ENCODE measurements around the gene SCAMP1.
"Not testable (repeated sequence)": the region's sequence is repeated elsewhere in the genome, so short reads cannot be mapped to it uniquely, and the experiment has no call there.

SCAMP1 gene

DNA sequence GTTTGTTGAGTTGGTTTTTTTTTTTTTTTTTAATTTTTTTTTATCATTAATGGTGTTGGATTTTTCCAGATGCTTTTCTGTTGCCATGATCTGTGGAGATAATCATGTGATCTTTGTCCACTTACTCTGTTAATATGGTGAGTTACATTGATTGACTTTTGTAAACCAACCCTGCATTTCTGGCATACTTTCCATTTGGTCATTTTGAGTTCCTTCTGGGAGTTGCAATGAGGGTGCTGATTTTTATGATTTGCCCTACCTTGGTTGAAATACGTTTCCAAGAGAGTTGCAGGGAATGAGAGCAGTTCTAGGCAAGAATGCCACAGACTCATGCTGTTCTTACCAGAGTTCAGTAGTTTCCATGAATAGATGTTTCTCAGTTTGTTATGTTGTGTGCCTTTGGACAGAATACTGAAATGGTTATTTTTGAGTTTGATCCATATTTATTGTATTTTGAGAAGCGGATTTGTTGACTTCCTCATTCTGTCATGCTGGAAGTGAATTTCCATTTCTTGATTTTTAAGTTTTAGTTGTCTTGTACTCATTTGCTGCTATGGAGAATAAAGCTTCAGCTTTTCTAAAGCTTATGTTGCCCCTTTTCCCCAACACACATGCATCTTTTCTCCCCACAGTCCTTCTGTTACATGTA lies 69.0 kb downstream of the SCAMP1 start:
- no peak overlapping the region for H3K27ac ChIP-seq (ENCODE audit: low read depth, low read length)
- H3K4me1 ChIP-seq (ENCODE audit: control insufficient read depth, insufficient read depth, low read length) = peaks cover 8% of the 10 kb centered on the region; the same call in 1 of the 2 replicates
- no peak overlapping the region for H3K4me3 ChIP-seq (ENCODE audit: low read depth, low read length)
- H3K9ac ChIP-seq (ENCODE audit: low read length) = no peak overlapping the region
- no peaks in the 10 kb centered on the region; the same call in 1 of the 2 replicates for H3K36me3 ChIP-seq (ENCODE audit: control insufficient read depth, insufficient read depth, low read length)
- no peaks in the 10 kb centered on the region for H3K27me3 ChIP-seq (ENCODE audit: control insufficient read depth, insufficient read depth, low read length)
- H3K9me3 ChIP-seq (ENCODE audit: control insufficient read depth, insufficient read depth, low read depth, low read length) = no peaks in the 10 kb centered on the region

DNA sequence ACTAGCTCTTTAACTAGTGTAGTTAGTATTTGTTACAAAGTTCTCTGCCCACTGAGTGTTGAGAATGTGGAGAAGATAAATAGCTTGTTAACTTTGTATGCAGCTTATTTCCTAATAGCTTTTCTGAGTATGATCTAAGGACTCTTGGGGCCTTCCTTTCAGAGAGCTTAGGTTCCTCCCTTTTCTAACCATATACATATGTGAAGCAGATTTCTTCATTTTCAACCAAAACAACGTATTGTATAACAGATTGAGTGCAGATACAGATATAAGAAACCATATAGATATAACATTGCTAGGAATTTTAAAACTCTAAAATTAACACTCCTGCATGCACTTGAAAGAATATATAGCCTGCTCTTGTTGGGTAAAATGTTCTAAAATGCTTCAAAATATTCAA lies 70.4 kb downstream of the SCAMP1 start:
- no peaks in the 10 kb centered on the region; the same call in 1 of the 2 replicates for H3K36me3 ChIP-seq (ENCODE audit: control insufficient read depth, insufficient read depth, low read length)
- no peaks in the 10 kb centered on the region for H3K9me3 ChIP-seq (ENCODE audit: control insufficient read depth, insufficient read depth, low read depth, low read length)
- no peak overlapping the region for H3K4me3 ChIP-seq (ENCODE audit: low read depth, low read length)
- H3K4me1 ChIP-seq (ENCODE audit: control insufficient read depth, insufficient read depth, low read length) = peaks cover 8% of the 10 kb centered on the region; the same call in 1 of the 2 replicates
- H3K27me3 ChIP-seq (ENCODE audit: control insufficient read depth, insufficient read depth, low read length) = no peaks in the 10 kb centered on the region
- H3K27ac ChIP-seq (ENCODE audit: low read depth, low read length) = no peak overlapping the region
- no peak overlapping the region for H3K9ac ChIP-seq (ENCODE audit: low read length)

DNA sequence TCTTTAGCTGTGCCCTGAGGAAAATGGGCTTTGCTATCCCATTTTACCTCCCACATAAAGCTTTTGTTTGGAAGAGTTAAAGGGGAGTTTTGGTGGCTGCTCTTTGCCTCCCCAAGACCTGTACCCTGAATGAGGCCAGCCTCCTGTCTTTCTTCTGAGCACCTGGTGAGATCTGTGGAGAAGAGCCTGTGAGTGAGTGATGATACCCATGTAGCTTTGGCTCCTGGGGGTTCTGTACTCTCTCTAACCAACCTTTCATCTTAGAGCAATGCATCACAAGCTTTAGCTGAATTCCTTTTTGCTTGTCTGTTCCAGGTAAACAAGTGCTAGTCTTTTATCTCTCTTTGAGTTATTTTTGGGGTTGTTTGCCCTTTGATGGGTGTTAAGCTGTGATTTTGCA lies 73.6 kb downstream of the SCAMP1 start:
- Histone ChIP-seq H3K27me3 (ENCODE audit: control insufficient read depth, insufficient read depth, low read length) (no peaks in the 10 kb centered on the region), H3K36me3 (ENCODE audit: control insufficient read depth, insufficient read depth, low read length) (no peaks in the 10 kb centered on the region; the same call in 1 of the 2 replicates), H3K27ac (ENCODE audit: low read depth, low read length) (no peak overlapping the region), H3K9me3 (ENCODE audit: control insufficient read depth, insufficient read depth, low read depth, low read length) (no peaks in the 10 kb centered on the region), H3K9ac (ENCODE audit: low read length) (no peak overlapping the region), H3K4me3 (ENCODE audit: low read depth, low read length) (no peak overlapping the region), H3K4me1 (ENCODE audit: control insufficient read depth, insufficient read depth, low read length) (peaks cover 8% of the 10 kb centered on the region; the same call in 1 of the 2 replicates)

DNA sequence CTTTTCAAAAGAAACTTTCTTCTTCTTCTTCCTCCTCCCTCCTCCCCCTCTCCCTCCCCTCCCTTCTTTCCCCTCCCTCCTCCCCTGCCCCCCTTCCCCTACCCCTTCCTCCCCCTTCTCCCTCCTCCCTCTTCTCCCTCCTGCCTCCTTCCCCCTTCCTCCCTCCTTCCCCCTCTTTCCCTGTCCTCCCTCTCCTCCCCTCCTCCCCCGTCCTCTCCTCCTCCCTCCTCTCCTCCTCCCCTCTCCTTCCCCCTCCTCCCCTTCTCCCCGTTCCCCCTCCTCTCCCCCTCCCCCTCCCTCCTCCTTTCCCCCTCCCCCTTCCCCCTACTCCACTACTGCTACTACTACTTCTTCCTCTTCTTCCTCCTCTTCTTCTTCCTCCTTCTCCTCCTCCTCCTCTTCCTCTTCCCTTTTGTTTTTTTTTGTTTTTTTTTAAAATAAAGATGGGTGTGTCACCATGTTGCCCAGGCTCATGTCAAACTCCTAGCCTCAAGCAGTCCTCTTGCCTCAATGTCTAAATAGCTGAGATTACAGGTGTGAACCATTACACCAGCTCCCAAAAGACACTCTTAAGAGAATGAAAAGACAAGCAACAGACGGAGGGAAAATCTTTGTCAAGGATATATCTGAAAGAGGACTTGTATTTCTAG lies 87.5 kb downstream of the SCAMP1 start:
- Histone ChIP-seq H3K27me3 (ENCODE audit: control insufficient read depth, insufficient read depth, low read length) (no peaks in the 10 kb centered on the region), H3K4me3 (ENCODE audit: low read depth, low read length) (no peak overlapping the region), H3K9ac (ENCODE audit: low read length) (no peak overlapping the region), H3K36me3 (ENCODE audit: control insufficient read depth, insufficient read depth, low read length) (peaks cover 12% of the 10 kb centered on the region; the same call in 1 of the 2 replicates), H3K4me1 (ENCODE audit: control insufficient read depth, insufficient read depth, low read length) (no peaks in the 10 kb centered on the region), H3K27ac (ENCODE audit: low read depth, low read length) (no peak overlapping the region), H3K9me3 (ENCODE audit: control insufficient read depth, insufficient read depth, low read depth, low read length) (no peaks in the 10 kb centered on the region)

DNA sequence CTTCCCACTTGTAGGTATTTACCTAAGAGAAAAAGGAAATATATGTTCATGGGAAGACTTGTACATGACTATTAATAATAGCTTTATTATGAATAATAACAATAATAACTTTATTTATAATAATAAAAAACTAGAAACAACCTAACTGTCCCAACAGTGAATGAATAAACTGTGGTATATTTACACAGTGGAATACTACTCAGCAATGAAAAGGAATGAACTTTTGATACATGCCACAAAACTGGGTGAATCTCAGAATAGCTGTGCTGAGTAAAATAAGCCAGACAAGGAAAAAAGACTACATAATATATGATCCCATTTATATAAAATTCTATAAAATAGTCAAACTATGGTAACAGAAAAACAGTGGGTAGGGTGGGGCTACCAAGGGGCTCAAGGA lies 88.7 kb downstream of the SCAMP1 start:
- H3K9ac ChIP-seq (ENCODE audit: low read length) = no peak overlapping the region
- no peaks in the 10 kb centered on the region for H3K9me3 ChIP-seq (ENCODE audit: control insufficient read depth, insufficient read depth, low read depth, low read length)
- peaks cover 12% of the 10 kb centered on the region; the same call in 1 of the 2 replicates for H3K36me3 ChIP-seq (ENCODE audit: control insufficient read depth, insufficient read depth, low read length)

DNA sequence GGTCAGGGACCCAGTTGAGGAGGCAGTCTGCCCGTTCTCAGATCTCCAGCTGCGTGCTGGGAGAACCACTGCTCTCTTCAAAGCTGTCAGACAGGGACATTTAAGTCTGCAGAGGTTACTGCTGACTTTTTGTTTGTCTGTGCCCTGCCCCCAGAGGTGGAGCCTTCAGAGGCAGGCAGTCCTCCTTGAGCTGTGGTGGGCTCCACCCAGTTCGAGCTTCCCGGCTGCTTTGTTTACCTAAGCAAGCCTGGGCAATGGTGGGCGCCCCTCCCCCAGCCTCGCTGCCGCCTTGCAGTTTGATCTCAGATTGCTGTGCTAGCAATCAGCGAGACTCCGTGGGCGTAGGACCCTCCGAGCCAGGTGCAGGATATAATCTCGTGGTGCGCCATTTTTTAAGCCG lies 97.1 kb downstream of the SCAMP1 start:
- peak overlapping the region; percentile 46; the same call in 1 of the 2 replicates for H3K4me3 ChIP-seq (ENCODE audit: low read depth, low read length)
- not testable (repeated sequence) for H3K4me1 ChIP-seq (ENCODE audit: control insufficient read depth, insufficient read depth, low read length); H3K9me3 ChIP-seq (ENCODE audit: control insufficient read depth, insufficient read depth, low read depth, low read length); H3K27ac ChIP-seq (ENCODE audit: low read depth, low read length); H3K36me3 ChIP-seq (ENCODE audit: control insufficient read depth, insufficient read depth, low read length); H3K27me3 ChIP-seq (ENCODE audit: control insufficient read depth, insufficient read depth, low read length)
- peak overlapping the region; percentile 49 for H3K9ac ChIP-seq (ENCODE audit: low read length)

More for the DNA sequence above, 88.7 kb downstream of the SCAMP1 start:
- H3K27me3 ChIP-seq (ENCODE audit: control insufficient read depth, insufficient read depth, low read length) = no peaks in the 10 kb centered on the region
- H3K4me1 ChIP-seq (ENCODE audit: control insufficient read depth, insufficient read depth, low read length) = no peaks in the 10 kb centered on the region
- no peak overlapping the region for H3K27ac ChIP-seq (ENCODE audit: low read depth, low read length)
- no peak overlapping the region for H3K4me3 ChIP-seq (ENCODE audit: low read depth, low read length)

DNA sequence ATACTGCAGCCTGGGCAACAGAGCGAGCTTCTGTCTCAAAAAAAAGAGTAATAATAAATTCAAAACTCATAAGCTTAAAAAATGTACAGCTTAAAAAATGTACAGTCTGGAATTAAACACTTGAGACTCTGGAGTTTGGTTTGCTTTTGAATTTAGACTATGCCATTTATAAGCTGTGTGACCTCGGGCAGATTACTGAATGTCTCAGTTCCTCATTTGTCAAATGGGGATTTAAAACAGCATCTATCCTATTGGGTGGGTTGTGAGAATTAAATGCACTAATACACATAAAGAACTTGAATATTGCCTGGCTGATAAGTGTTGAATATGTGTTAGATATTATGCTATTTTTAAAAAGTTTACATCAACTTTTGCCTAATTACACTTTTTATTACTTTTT lies 98.4 kb downstream of the SCAMP1 start:
- Histone ChIP-seq H3K27ac (ENCODE audit: low read depth, low read length) (no peak overlapping the region), H3K4me3 (ENCODE audit: low read depth, low read length) (no peak overlapping the region), H3K9me3 (ENCODE audit: control insufficient read depth, insufficient read depth, low read depth, low read length) (no peaks in the 10 kb centered on the region), H3K4me1 (ENCODE audit: control insufficient read depth, insufficient read depth, low read length) (peaks cover 3% of the 10 kb centered on the region; the same call in 1 of the 2 replicates), H3K9ac (ENCODE audit: low read length) (no peak overlapping the region), H3K36me3 (ENCODE audit: control insufficient read depth, insufficient read depth, low read length) (no peaks in the 10 kb centered on the region), H3K27me3 (ENCODE audit: control insufficient read depth, insufficient read depth, low read length) (no peaks in the 10 kb centered on the region)

DNA sequence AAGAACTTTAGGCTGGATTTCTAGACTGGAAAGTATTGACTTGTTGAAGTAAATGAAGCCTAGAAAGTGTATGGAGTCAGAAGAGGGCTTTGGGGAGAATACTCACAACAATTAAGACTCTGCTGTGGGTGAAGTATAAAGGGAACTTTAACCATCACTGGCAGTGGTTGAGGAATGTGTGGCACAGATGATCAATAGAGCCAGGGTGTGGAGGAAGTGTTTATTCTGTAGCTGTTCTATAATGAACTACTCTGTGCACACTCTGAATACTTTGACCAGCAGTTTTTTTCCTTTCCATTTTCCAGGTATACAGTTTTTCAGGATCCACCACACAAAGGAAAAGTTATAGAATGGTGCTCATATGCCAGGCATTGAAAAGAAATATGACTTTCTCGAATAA lies 106.7 kb downstream of the SCAMP1 start:
- Histone ChIP-seq H3K4me1 (ENCODE audit: control insufficient read depth, insufficient read depth, low read length) (no peaks in the 10 kb centered on the region), H3K36me3 (ENCODE audit: control insufficient read depth, insufficient read depth, low read length) (peaks cover 4% of the 10 kb centered on the region), H3K27ac (ENCODE audit: low read depth, low read length) (no peak overlapping the region), H3K9me3 (ENCODE audit: control insufficient read depth, insufficient read depth, low read depth, low read length) (no peaks in the 10 kb centered on the region), H3K4me3 (ENCODE audit: low read depth, low read length) (no peak overlapping the region), H3K27me3 (ENCODE audit: control insufficient read depth, insufficient read depth, low read length) (no peaks in the 10 kb centered on the region), H3K9ac (ENCODE audit: low read length) (no peak overlapping the region)

DNA sequence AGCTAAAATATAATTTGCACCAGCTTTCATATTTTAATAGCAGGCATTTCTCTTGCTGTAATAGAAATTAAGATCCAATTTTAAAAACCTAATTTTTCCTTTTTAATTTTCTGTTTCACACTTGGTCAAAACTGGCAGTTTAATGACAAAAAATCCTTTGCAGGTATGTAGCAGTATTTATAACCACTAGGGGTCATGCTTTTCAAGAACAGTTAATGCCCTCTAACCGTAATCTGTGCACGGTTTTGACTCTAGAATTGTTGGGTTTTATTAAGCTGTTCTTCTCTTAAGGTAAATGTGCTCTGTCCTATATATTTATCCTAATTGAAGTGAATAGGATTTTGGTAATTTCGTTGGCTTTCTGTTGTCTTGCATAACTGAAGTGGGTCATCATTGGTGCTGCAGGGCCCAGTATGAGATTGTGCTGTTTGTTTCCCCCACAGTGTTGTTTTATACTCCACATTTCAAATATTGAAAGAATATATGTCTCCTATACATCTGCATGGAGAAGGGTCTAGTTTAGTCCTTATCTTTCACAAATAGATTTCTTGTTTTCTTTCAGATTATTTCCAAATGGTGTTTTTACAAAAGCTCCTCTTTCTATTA lies 107.4 kb downstream of the SCAMP1 start:
- Histone ChIP-seq H3K4me3 (ENCODE audit: low read depth, low read length) (no peak overlapping the region), H3K36me3 (ENCODE audit: control insufficient read depth, insufficient read depth, low read length) (peaks cover 4% of the 10 kb centered on the region), H3K4me1 (ENCODE audit: control insufficient read depth, insufficient read depth, low read length) (no peaks in the 10 kb centered on the region), H3K9me3 (ENCODE audit: control insufficient read depth, insufficient read depth, low read depth, low read length) (no peaks in the 10 kb centered on the region), H3K27ac (ENCODE audit: low read depth, low read length) (no peak overlapping the region), H3K27me3 (ENCODE audit: control insufficient read depth, insufficient read depth, low read length) (no peaks in the 10 kb centered on the region), H3K9ac (ENCODE audit: low read length) (no peak overlapping the region)

DNA sequence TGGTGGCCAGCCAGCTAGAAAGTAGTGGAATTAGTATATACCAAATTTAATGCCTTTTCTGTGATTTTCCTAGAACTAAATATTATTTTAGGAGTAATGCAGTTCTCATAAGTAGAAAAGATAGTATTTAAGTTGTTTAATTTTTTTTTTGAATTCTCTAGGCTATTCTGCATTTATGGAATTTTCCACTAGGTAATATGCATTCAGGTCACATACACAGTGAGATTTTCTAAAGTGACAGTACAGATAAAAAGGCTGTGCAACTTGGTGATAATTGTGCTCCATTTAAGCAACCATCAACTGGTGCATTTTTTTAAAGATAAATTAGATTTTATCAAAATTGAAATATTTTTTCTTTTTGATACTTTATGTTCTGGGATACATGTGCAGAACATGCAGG lies 111.5 kb downstream of the SCAMP1 start:
- H3K4me3 ChIP-seq (ENCODE audit: low read depth, low read length) = no peak overlapping the region
- H3K4me1 ChIP-seq (ENCODE audit: control insufficient read depth, insufficient read depth, low read length) = no peaks in the 10 kb centered on the region

DNA sequence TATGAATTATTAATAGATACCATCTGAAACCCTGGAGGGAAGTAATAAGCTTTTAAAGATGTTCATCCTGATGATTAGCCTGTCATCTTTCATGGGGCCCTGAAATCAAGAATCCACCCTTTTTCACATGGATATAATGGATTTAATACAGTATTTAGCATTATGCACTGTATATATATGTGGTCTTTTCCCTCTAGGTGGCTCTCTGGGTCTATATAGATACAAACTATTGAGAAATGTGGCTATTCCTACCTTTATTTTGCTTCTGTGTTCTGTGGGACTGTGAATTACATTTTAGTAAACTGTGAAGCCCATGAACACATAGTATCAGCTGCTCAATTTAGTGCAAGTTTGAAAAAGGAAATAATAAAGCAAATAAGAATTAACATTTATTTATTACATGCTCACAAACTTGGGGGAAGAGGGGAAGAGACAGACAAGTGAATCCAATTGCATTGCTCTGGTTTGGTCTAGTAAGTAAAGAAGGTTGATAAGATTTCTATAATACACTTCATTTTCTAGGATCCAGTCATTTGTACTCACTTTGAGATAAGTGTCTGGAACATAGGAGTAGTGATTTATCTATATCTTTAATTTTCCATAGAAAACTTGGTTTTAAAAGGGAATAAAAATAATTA lies 112.2 kb downstream of the SCAMP1 start:
- Histone ChIP-seq H3K27ac (ENCODE audit: low read depth, low read length) (no peak overlapping the region), H3K9me3 (ENCODE audit: control insufficient read depth, insufficient read depth, low read depth, low read length) (no peaks in the 10 kb centered on the region), H3K4me3 (ENCODE audit: low read depth, low read length) (no peak overlapping the region)

More for the DNA sequence above, 111.5 kb downstream of the SCAMP1 start:
- H3K27ac ChIP-seq (ENCODE audit: low read depth, low read length) = no peak overlapping the region
- no peaks in the 10 kb centered on the region for H3K9me3 ChIP-seq (ENCODE audit: control insufficient read depth, insufficient read depth, low read depth, low read length)
- H3K9ac ChIP-seq (ENCODE audit: low read length) = no peak overlapping the region
- no peaks in the 10 kb centered on the region for H3K27me3 ChIP-seq (ENCODE audit: control insufficient read depth, insufficient read depth, low read length)
- peaks cover 3% of the 10 kb centered on the region; the same call in 1 of the 2 replicates for H3K36me3 ChIP-seq (ENCODE audit: control insufficient read depth, insufficient read depth, low read length)

More for the DNA sequence above, 112.2 kb downstream of the SCAMP1 start:
- Histone ChIP-seq H3K36me3 (ENCODE audit: control insufficient read depth, insufficient read depth, low read length) (peaks cover 5% of the 10 kb centered on the region; the same call in 1 of the 2 replicates), H3K27me3 (ENCODE audit: control insufficient read depth, insufficient read depth, low read length) (no peaks in the 10 kb centered on the region), H3K4me1 (ENCODE audit: control insufficient read depth, insufficient read depth, low read length) (no peaks in the 10 kb centered on the region), H3K9ac (ENCODE audit: low read length) (no peak overlapping the region)

Measured in HUES6 (cell line).